Measurements from ENCODE around the gene LRPAP1. TPM values are rescaled to one million over a fixed set of nuclear protein-coding genes. Genes with fewer than 3 reads are reported as not detected.
"Not testable (repeated sequence)": the region's sequence is repeated elsewhere in the genome, so short reads cannot be mapped to it uniquely, and the experiment has no call there.

Gene LRPAP1
- total and polyA plus RNA-seq, 7 donors, result 25.2 to 127 (median 87.4) TPM

- H3K27ac ChIP-seq; intact Hi-C loops (cut with DNase I); DNase-seq; H3K9me3 ChIP-seq; H3K4me1 ChIP-seq; H3K27me3 ChIP-seq; H3K36me3 ChIP-seq; H3K4me3 ChIP-seq: not testable (repeated sequence)
- 91 to 92% methylated on average over 20 of the region's 20 CpGs for WGBS, 2 donors
Measured at GRCh38 chr4:3574346-3574745, 42.1 kb upstream of the LRPAP1 start.

GRCh38 chr4:3573131-3573530, 40.9 kb upstream of the LRPAP1 start:
- Histone ChIP-seq H3K9me3 (no peaks in the 10 kb centered on the region), H3K36me3 (no peaks in the 10 kb centered on the region), H3K4me1 (no peaks in the 10 kb centered on the region), H3K4me3 (no peak overlapping the region), H3K27ac (no peak overlapping the region), H3K27me3 (peaks cover 0 to 2% (median 0%) of the 10 kb centered on the region in 3 donors)
- DNase-seq, result peak; percentile 40
- intact Hi-C loops (cut with DNase I), result no loop called here
- TF ChIP-seq POLR2A (IDR thresholded peaks at IDR 0.05) (no peak), CTCF (IDR thresholded peaks at IDR 0.05) (no peak), EP300 (IDR thresholded peaks at IDR 0.05) (no peak), POLR2AphosphoS5 (IDR thresholded peaks at IDR 0.05) (no peak)
- WGBS, 2 donors, result 89 to 90% methylated on average over 12 of the region's 12 CpGs

GRCh38 chr4:3572363-3572762, 40.1 kb upstream of the LRPAP1 start:
- DNase-seq, result peak; percentile 26
- Histone ChIP-seq H3K27me3 (peaks cover 0 to 2% (median 0%) of the 10 kb centered on the region in 3 donors), H3K9me3 (no peaks in the 10 kb centered on the region), H3K36me3 (no peaks in the 10 kb centered on the region), H3K4me1 (no peaks in the 10 kb centered on the region), H3K27ac (no peak overlapping the region), H3K4me3 (no peak overlapping the region)
- WGBS, 2 donors, result 69 to 84% methylated on average over 13 of the region's 13 CpGs
- intact Hi-C loops (cut with DNase I), result no loop called here
- TF ChIP-seq CTCF (IDR thresholded peaks at IDR 0.05) (no peak), EP300 (IDR thresholded peaks at IDR 0.05) (no peak), POLR2A (IDR thresholded peaks at IDR 0.05) (no peak), POLR2AphosphoS5 (IDR thresholded peaks at IDR 0.05) (no peak)

- Histone ChIP-seq H3K4me3 (no peak overlapping the region), H3K9me3 (no peaks in the 10 kb centered on the region), H3K36me3 (no peaks in the 10 kb centered on the region), H3K27me3 (peaks cover 0 to 2% (median 0%) of the 10 kb centered on the region in 3 donors), H3K27ac (no peak overlapping the region), H3K4me1 (no peaks in the 10 kb centered on the region)
- DNase-seq, result peak; percentile 56
- TF ChIP-seq CTCF (IDR thresholded peaks at IDR 0.05) (no peak), POLR2AphosphoS5 (IDR thresholded peaks at IDR 0.05) (no peak), EP300 (IDR thresholded peaks at IDR 0.05) (no peak)
- intact Hi-C loops (cut with DNase I), result no loop called here
- WGBS, 2 donors, result 89 to 90% methylated on average over 11 of the region's 11 CpGs
Measured at GRCh38 chr4:3571921-3572320, 39.7 kb upstream of the LRPAP1 start.

GRCh38 chr4:3570923-3571322, 38.7 kb upstream of the LRPAP1 start:
- H3K4me1 ChIP-seq, H3K9me3 ChIP-seq: not testable (repeated sequence)
- WGBS, 2 donors, result 56 to 72% methylated on average over 15 of the region's 15 CpGs

GRCh38 chr4:3569611-3570010, 37.4 kb upstream of the LRPAP1 start:
- 80 to 83% methylated on average over 15 of the region's 15 CpGs for WGBS, 2 donors
- H3K27ac ChIP-seq; H3K9me3 ChIP-seq; H3K4me3 ChIP-seq; H3K27me3 ChIP-seq; H3K36me3 ChIP-seq; H3K4me1 ChIP-seq; intact Hi-C loops (cut with DNase I); DNase-seq: not testable (repeated sequence)

More at GRCh38 chr4:3570923-3571322, 38.7 kb upstream of the LRPAP1 start:
- H3K27me3 ChIP-seq; H3K4me3 ChIP-seq; H3K27ac ChIP-seq; H3K36me3 ChIP-seq; intact Hi-C loops (cut with DNase I): not testable (repeated sequence)
- DNase-seq, result peak; percentile 58

- H3K9me3 ChIP-seq; H3K36me3 ChIP-seq; H3K4me1 ChIP-seq; intact Hi-C loops (cut with DNase I); H3K27ac ChIP-seq; H3K27me3 ChIP-seq; DNase-seq; H3K4me3 ChIP-seq: not testable (repeated sequence)
- 45 to 67% methylated on average over 12 to 14 of the region's 14 CpGs for WGBS, 2 donors
Measured at GRCh38 chr4:3566701-3567100, 34.5 kb upstream of the LRPAP1 start.

- H3K36me3 ChIP-seq; H3K27ac ChIP-seq; H3K9me3 ChIP-seq; H3K27me3 ChIP-seq; H3K4me3 ChIP-seq; DNase-seq; H3K4me1 ChIP-seq; intact Hi-C loops (cut with DNase I): not testable (repeated sequence)
- 17 to 38% methylated on average over 10 to 11 of the region's 12 CpGs for WGBS, 2 donors
Measured at GRCh38 chr4:3566301-3566700, 34.1 kb upstream of the LRPAP1 start.

GRCh38 chr4:3564948-3565347, 32.7 kb upstream of the LRPAP1 start:
- H3K4me1 ChIP-seq; H3K27ac ChIP-seq; DNase-seq; H3K9me3 ChIP-seq; H3K4me3 ChIP-seq; intact Hi-C loops (cut with DNase I); H3K36me3 ChIP-seq; H3K27me3 ChIP-seq: not testable (repeated sequence)
- 94 to 95% methylated on average over 31 of the region's 31 CpGs for WGBS, 2 donors

All from sigmoid colon (tissue), 7 donors.